ENCODE measurements around the gene KIAA1549. TPM values are rescaled to one million over a fixed set of nuclear protein-coding genes. Genes with fewer than 3 reads are reported as not detected.

Gene KIAA1549
- total RNA-seq, 3 donors from 2014 or later (not counting 1 experiment from before 2014, with no cell fraction given): 0.08 to 0.09 (median 0.09) TPM

GRCh38 chr7:138975343-138976104 is 5.7 kb downstream of the KIAA1549 start:
- H3K4me1 ChIP-seq (ENCODE audit: control insufficient read depth, insufficient read depth, low read length): peaks cover 3% of the 10 kb centered on the region
- TF ChIP-seq, protein P1, sequence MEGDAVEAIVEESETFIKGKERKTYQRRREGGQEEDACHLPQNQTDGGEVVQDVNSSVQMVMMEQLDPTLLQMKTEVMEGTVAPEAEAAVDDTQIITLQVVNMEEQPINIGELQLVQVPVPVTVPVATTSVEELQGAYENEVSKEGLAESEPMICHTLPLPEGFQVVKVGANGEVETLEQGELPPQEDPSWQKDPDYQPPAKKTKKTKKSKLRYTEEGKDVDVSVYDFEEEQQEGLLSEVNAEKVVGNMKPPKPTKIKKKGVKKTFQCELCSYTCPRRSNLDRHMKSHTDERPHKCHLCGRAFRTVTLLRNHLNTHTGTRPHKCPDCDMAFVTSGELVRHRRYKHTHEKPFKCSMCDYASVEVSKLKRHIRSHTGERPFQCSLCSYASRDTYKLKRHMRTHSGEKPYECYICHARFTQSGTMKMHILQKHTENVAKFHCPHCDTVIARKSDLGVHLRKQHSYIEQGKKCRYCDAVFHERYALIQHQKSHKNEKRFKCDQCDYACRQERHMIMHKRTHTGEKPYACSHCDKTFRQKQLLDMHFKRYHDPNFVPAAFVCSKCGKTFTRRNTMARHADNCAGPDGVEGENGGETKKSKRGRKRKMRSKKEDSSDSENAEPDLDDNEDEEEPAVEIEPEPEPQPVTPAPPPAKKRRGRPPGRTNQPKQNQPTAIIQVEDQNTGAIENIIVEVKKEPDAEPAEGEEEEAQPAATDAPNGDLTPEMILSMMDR (IDR thresholded peaks at IDR 0.05): no peak
- H3K27ac Mint-ChIP-seq: no peak overlapping the region
- H3K9me3 Mint-ChIP-seq: no peaks in the 10 kb centered on the region
- DNase-seq (no peak), ATAC-seq (no peak)
- no peaks in the 10 kb centered on the region for H3K36me3 Mint-ChIP-seq
- H3K9me3 ChIP-seq (ENCODE audit: control insufficient read depth, insufficient read depth, low read length): no peaks in the 10 kb centered on the region
- H3K27me3 ChIP-seq (ENCODE audit: control insufficient read depth, insufficient read depth, low read length): peaks cover 18% of the 10 kb centered on the region
- H3K4me3 ChIP-seq (ENCODE audit: low read length): no peak overlapping the region
- H3K27me3 Mint-ChIP-seq (ENCODE audit: low read depth in 2 of 2): peaks cover 32 to 45% of the 10 kb centered on the region in 2 donors
- peaks cover 6% of the 10 kb centered on the region in 2 donors for H3K4me1 Mint-ChIP-seq
- no peaks in the 10 kb centered on the region for H3K36me3 ChIP-seq (ENCODE audit: control insufficient read depth, insufficient read depth, low read length)
- no peak overlapping the region for H3K27ac ChIP-seq (ENCODE audit: low read length)
- 68% methylated on average over 5 of the region's 5 CpGs for WGBS (ENCODE audit: insufficient coverage)
- intact Hi-C loops (cut with micrococcal nuclease): no loop called here
- no peak overlapping the region for H3K4me3 Mint-ChIP-seq

GRCh38 chr7:138974675-138975292 is 6.4 kb downstream of the KIAA1549 start:
- DNase-seq: no peak
- ATAC-seq: no peak
- no peaks in the 10 kb centered on the region for H3K4me1 Mint-ChIP-seq
- H3K9me3 Mint-ChIP-seq: no peaks in the 10 kb centered on the region
- H3K4me3 Mint-ChIP-seq: no peak overlapping the region
- Histone ChIP-seq H3K27ac (ENCODE audit: low read length) (no peak overlapping the region), H3K4me1 (ENCODE audit: control insufficient read depth, insufficient read depth, low read length) (no peaks in the 10 kb centered on the region), H3K27me3 (ENCODE audit: control insufficient read depth, insufficient read depth, low read length) (peaks cover 10% of the 10 kb centered on the region), H3K4me3 (ENCODE audit: low read length) (no peak overlapping the region), H3K36me3 (ENCODE audit: control insufficient read depth, insufficient read depth, low read length) (no peaks in the 10 kb centered on the region), H3K9me3 (ENCODE audit: control insufficient read depth, insufficient read depth, low read length) (no peaks in the 10 kb centered on the region)
- TF ChIP-seq, protein P1 (IDR thresholded peaks at IDR 0.05): no peak
- no peak overlapping the region for H3K27ac Mint-ChIP-seq
- intact Hi-C loops (cut with micrococcal nuclease): no loop called here
- 85% methylated on average over 5 of the region's 5 CpGs for WGBS (ENCODE audit: insufficient coverage)
- H3K36me3 Mint-ChIP-seq: no peaks in the 10 kb centered on the region
- peaks cover 24 to 37% of the 10 kb centered on the region in 2 donors for H3K27me3 Mint-ChIP-seq (ENCODE audit: low read depth in 2 of 2)

- DNase-seq: no peak
- TF ChIP-seq, protein P1 (IDR thresholded peaks at IDR 0.05): no peak
- no peaks in the 10 kb centered on the region for H3K9me3 Mint-ChIP-seq
- H3K4me3 Mint-ChIP-seq: no peak overlapping the region
- no peak for ATAC-seq
- no peaks in the 10 kb centered on the region for H3K36me3 ChIP-seq (ENCODE audit: control insufficient read depth, insufficient read depth, low read length)
- H3K9me3 ChIP-seq (ENCODE audit: control insufficient read depth, insufficient read depth, low read length): no peaks in the 10 kb centered on the region
- H3K36me3 Mint-ChIP-seq: no peaks in the 10 kb centered on the region
- intact Hi-C loops (cut with micrococcal nuclease): no loop called here
- H3K4me1 Mint-ChIP-seq: no peaks in the 10 kb centered on the region
- no peak overlapping the region for H3K4me3 ChIP-seq (ENCODE audit: low read length)
- peaks cover 4% of the 10 kb centered on the region for H3K27me3 ChIP-seq (ENCODE audit: control insufficient read depth, insufficient read depth, low read length)
- no peak overlapping the region for H3K27ac Mint-ChIP-seq
- H3K27ac ChIP-seq (ENCODE audit: low read length): no peak overlapping the region
- WGBS (ENCODE audit: insufficient coverage): 100% methylated on average over 4 of the region's 4 CpGs
- no peaks in the 10 kb centered on the region for H3K4me1 ChIP-seq (ENCODE audit: control insufficient read depth, insufficient read depth, low read length)
- H3K27me3 Mint-ChIP-seq (ENCODE audit: low read depth in 2 of 2): peaks cover 17 to 30% of the 10 kb centered on the region in 2 donors
These were observed 7.1 kb downstream of the KIAA1549 start for GRCh38 chr7:138974103-138974502.

All from natural killer cell (primary cell).